GM12865 (cell line): ENCODE results near the gene URAD.

ENCODE experiments used
- DNase-seq: peaks from one replicate; pipeline ENCODE4 v3.0.0; 2010; ENCODE audit warnings: low read depth
- H3K4me3 ChIP-seq: 2 replicates; pipeline ENCODE4 v1.5.1; 2011; ENCODE audit warnings: mild to moderate bottlenecking, low read depth, low read length, control low read depth
- CTCF ChIP-seq: IDR thresholded peaks from 2 replicates; pipeline ENCODE4 v1.5.1; 2011; ENCODE audit warnings: low read length, control low read depth, low read depth, inconsistent platforms; ENCODE audit not compliant: insufficient read depth; ENCODE audit errors: missing control alignments

Gene URAD

GRCh38 chr13:27961227-27962085 is 27.0 kb downstream of the URAD start:
- H3K4me3 ChIP-seq: no peak overlapping the region
- no peak for DNase-seq
- TF ChIP-seq CTCF: no peak

- TF ChIP-seq CTCF: peak; percentile 47
- peak overlapping the region; percentile 18 for H3K4me3 ChIP-seq
- peak; percentile 45 for DNase-seq
Measured at GRCh38 chr13:27960362-27961226, 27.9 kb downstream of the URAD start.

GRCh38 chr13:27959976-27960361 is 28.5 kb downstream of the URAD start:
- TF ChIP-seq CTCF: no peak
- H3K4me3 ChIP-seq: no peak overlapping the region; the same call in none of the 2 replicates
- no peak for DNase-seq

DNA sequence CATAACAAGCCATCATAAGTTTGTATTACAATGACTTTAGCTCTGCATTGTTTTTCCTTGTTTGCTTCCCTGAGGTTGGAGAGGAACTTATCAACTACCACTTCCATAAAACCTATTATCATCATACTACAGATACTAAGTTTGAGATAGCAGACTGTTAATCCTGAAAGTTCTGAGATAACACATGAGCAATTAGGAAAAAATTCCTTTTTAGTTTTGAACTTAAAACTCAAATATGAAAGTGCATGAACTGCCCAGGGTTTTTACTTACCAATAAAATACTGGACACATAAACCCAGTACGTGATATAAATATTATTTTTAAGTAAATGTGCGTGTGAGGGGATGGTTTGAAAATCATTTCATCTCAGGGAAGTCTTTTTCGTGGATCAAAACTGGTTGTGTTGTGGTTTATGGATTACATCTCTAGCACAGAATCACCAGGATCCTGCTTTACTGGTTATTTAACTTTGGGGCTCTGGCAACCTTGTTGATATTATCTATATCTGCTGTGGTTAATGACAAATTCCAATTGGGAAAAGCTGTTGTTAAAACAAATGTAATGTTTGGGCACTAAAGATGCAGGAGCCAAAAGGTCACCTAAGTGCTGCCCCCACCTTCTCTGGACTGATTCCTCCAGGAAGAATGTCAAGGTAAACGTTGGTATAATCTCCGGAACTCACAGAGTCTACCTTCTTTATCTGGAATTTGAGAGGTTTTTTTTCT is 31.8 kb downstream of the URAD start:
- no peak for TF ChIP-seq CTCF
- H3K4me3 ChIP-seq: no peak overlapping the region
- DNase-seq: no peak

DNA sequence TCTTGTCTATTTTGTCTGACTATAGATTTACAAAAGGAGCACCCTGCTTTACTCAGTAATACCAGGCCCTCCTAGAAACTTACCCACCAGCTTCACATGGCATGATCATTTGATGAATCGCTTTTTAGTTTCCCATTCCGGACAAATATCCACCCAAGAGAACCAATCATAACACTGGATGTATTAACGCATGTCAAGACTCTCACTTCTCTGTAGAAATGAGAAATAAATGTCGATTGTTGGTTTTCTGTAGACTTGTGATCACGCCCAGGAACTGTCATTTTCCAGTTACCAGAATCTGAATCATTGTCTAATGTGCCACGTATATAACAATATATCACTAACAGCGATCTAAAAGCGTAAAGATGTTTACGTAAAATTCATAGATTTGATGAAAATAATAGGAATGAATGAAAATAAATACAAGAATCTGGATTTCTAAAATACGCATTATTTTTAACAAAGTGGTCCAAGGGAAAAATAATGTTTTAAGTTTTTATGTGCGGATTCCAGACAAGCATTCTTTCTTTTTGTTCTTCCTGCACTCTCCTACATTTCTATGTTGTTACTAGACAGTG is 33.4 kb downstream of the URAD start:
- DNase-seq: no peak
- H3K4me3 ChIP-seq: no peak overlapping the region
- no peak for TF ChIP-seq CTCF

DNA sequence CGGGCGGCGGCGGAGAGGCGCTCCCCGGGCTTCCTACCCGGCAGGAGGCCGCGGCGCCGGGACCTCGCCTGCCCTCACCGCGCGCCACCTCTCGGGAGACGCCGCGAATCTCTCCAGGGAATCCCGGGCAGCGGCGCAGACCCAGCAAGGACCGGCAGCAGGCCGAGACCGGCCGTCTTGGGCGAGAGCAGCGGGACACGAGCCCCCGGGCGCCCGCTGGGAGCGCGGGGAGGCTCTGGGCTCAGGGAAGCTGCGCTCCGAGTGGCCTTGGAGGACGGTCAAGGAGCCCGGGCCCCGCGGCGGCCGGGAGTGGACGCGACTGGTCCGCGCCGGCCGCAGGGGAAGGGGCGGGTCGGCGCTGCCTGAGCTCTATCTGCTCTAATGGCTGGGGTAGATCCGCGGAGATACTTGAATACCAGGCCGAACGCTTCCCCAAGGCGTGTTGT is 34.1 kb downstream of the URAD start:
- peak overlapping the region; percentile 61 for H3K4me3 ChIP-seq
- TF ChIP-seq CTCF: no peak
- peak; percentile 28 for DNase-seq
